ENCODE measurements around the gene BRD7.

The BRD7 gene

DNA sequence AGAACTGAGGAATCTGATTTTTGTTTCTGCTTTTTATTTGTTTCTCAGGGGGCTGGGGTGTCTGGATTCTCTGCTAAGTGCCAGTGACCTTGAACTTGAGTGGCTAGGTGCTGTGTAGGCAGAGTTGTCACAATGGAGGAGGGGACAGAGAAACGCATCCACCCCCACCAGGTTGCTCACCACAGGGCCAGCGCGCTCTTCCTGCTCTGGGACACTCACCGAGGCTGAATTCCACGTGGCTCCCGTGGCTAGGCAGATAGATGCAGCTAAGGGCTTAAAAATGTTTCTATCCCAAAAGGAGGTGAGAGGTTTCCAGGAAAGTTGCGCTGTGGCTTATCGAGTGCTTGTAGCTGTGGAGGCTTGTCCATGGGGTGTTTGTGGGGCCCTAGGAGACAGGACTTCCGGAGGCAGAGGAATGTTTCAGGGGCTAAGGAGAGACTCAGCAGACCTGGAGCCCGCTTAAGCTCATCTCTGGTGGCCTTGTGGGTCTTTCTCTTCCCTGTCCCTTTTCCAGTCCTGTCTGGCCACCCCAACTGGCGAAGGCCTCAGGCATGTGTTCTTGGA is 65.7 kb downstream of the BRD7 start:
- FAIRE-seq, result no peak

GRCh38 chr16:50302472-50303005 is 66.2 kb downstream of the BRD7 start:
- no peak for FAIRE-seq

GRCh38 chr16:50301626-50302471 is 66.9 kb downstream of the BRD7 start:
- FAIRE-seq, result no peak

GRCh38 chr16:50300942-50301625 is 67.7 kb downstream of the BRD7 start:
- no peak for FAIRE-seq

- no peak for FAIRE-seq
Measured at GRCh38 chr16:50299508-50300105, 69.2 kb downstream of the BRD7 start.

- no peak for FAIRE-seq
Measured at GRCh38 chr16:50298591-50299507, 69.9 kb downstream of the BRD7 start.

GRCh38 chr16:50298075-50298460 is 70.7 kb downstream of the BRD7 start:
- FAIRE-seq, result no peak

DNA sequence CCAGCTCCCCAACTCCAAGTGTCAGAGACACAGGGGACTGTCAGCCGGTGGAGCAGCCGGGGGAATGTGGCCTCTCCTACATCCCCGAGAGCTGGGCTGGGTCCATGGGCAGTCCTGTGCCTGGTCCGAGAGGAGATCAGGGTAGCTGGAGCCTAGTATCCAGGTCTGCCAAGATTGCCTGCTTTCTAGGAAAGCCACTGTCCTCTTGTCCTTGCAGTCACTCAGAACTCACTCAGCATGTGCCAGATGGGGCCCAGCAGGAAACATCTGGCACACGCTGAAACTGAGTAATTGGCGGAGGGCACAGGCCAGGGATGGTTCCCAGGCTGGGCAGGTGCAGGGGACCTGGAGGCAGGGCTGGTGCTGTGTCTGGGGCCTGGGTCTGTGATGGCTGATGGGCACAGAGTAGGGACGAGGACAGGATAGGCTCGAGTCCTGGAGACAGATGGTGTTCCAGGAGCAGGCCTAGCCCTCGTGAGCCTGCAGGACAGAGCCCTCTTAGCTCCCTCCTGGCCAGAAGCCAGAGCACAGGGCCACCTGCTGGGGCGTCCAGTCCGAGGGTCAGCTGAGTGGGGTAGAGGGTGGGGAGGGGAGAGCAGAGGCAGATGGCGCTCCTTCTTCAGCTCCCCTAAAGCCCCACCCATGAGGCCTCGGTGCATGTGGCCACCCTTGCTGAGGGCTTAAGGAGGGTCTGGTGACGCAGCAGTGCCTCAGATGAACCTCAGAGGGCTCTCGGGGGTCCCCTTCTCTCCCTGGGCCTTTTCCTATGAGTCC is 71.3 kb downstream of the BRD7 start:
- no peak for FAIRE-seq

DNA sequence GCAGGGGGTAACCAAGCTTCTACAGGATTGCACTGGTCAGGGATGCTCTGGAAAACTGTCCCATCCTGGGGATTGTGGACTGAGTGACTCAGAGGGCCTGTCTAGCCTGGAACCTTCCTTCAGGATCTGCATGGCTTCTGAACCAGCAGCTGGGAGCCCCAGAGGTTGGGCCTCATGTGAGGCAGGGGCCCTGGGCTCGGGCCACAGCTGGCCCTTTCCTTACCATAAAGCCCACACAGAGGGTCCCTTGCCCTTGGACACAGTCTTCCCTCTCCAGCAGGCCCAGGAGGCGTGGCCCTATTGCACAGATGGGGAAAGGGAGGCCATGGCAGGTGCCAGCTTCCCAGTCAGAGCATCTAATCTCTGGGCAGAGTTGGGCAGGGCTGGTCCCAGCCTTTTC is 72.0 kb downstream of the BRD7 start:
- no peak for FAIRE-seq

DNA sequence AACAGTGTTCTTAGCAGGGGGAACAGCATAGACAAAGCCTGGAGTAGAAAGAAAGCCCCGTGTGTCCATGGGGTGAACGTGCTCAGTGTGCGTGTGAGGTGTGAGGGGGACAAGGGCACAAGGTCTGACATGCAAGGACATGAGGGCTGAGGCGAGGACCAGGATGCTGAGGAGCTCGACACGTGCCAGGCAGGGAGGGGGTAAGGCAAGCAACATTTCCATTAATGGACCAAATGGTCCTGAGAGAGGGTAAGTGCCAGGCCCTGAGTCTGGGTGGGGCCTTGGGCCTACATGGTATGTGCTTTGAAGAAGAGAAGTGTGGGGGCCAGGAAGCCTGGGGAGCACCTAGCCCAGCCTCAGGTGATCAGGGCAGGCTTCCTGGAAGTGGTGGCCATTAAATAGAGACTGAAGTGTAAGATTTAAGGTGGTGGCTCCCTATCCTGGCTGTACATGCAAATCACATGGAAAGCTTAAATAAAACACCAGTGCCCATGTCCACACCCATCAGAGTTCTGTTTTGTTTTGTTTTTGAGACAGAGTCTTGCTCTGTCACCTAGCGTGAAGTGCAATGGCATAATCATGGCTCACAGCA is 73.2 kb downstream of the BRD7 start:
- FAIRE-seq, result no peak

DNA sequence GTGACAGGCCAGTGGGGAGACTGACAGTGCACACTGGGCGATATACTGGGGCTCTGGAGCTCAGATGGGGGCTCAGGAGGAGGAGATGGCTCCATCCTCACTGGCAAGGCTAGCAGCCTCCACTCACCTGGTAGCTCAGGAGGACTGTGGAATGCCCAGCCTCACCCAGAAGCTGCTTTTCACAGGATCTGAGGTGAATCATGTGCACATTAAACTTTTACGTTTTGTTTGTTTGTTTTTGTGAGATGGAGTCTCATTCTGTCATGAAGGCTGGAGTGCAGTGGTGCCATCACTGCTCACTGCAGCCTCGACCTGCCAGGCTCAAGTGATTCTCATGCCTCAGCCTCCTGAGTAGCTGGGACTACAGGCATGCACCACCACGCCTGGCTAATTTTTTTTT is 73.8 kb downstream of the BRD7 start:
- FAIRE-seq, result no peak

- FAIRE-seq, result no peak
Measured at GRCh38 chr16:50293994-50294855, 74.6 kb downstream of the BRD7 start.

- FAIRE-seq, result no peak
Measured at GRCh38 chr16:50293041-50293783, 75.6 kb downstream of the BRD7 start.

GRCh38 chr16:50292566-50292948 is 76.2 kb downstream of the BRD7 start:
- no peak for FAIRE-seq

- FAIRE-seq, result no peak
Measured at GRCh38 chr16:50291719-50292565, 76.8 kb downstream of the BRD7 start.

DNA sequence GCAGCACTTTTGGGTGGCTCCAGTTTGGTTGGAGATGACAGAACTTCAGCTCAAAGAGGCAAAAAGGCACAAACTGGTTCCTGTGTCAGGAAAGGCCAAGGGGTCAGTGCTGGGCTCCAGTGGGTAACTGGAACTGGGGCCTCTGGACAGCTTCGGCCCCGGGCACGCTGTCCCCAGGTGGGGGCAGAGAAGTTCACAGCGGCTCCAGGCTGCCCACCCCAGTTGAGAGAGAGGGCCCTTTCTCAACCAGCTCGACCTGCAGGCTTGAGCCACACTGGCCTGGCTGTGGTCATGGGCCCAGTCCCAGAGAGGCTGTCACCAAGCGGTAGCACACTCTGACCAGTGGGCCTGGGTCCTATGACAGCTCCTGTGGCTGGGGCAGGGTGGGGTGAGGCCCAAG is 77.9 kb downstream of the BRD7 start:
- FAIRE-seq, result no peak

- no peak for FAIRE-seq
Measured at GRCh38 chr16:50289950-50290764, 78.6 kb downstream of the BRD7 start.

Data from A204.1 (cell line).